Thoracic aorta (tissue), 2 donors: ENCODE measurements around the gene CAMSAP2. TPM values are rescaled to one million over a fixed set of nuclear protein-coding genes. Genes with fewer than 3 reads are reported as not detected.

Experiments used
- ATAC-seq: fragments of 150-250 bp; one replicate; pipeline ENCODE4 v1.8.0; 2017; ENCODE audit warnings: low read depth; ENCODE audit not compliant: insufficient number of reproducible peaks, low FRiP score
- DNase-seq: peaks from one replicate; pipeline ENCODE4 v3.0.0-alpha.2; 2020; ENCODE audit warnings: low spot score
- H3K27ac ChIP-seq, 2 donors: fragments of 200-600 bp; sonication (generic); 1 replicate in 1 of 2; 2 replicates in 1 of 2; pipeline ENCODE4 v1.5.1; 2016; ENCODE audit warnings: mild to moderate bottlenecking in 2 of 2, moderate library complexity in 2 of 2
- H3K27me3 ChIP-seq: fragments of 200-600 bp; sonication (generic); replicated peaks from 2 replicates; pipeline ENCODE4 v1.6.0; 2016; ENCODE audit warnings: mild to moderate bottlenecking; ENCODE audit not compliant: insufficient read depth
- H3K36me3 ChIP-seq: fragments of 200-600 bp; sonication (generic); one replicate; pipeline ENCODE4 v1.5.1; 2016
- H3K4me1 ChIP-seq, 2 donors: fragments of 200-600 bp; sonication (generic); 1 replicate in 1 of 2; 2 replicates in 1 of 2; pipeline versions ENCODE4 v1.5.1 to v1.6.0; 2016; ENCODE audit warnings: low read depth in 2 of 2, mild to moderate bottlenecking in 1 of 2; ENCODE audit not compliant: control insufficient read depth in 1 of 2
- H3K4me3 ChIP-seq: fragments of 200-600 bp; sonication (generic); 2 replicates; pipeline ENCODE4 v1.5.1; 2016; ENCODE audit warnings: mild to moderate bottlenecking
- H3K9me3 ChIP-seq: fragments of 200-600 bp; sonication (generic); 2 replicates; pipeline ENCODE4 v1.5.1; 2016
- total RNA-seq, 2 donors: library from RNA; depleted of rRNA; stranded (reverse); fragments of >200 nt; gene quantifications; one replicate each; pipeline versions ENCODE4 v1.1.0 to v1.2.3, GENCODE V29; 2016
- TF ChIP-seq, protein P1 (sequence below): fragments of 200-600 bp; sonication (generic); IDR thresholded peaks from one replicate; pipeline ENCODE4 v1.5.1; 2019; ENCODE audit warnings: antibody characterized with exemption

Gene CAMSAP2
- total RNA-seq, 2 donors from 2014 or later: 46.4 to 60.7 TPM

GRCh38 chr1:200861937-200862647, 123.4 kb downstream of the CAMSAP2 start:
- Histone ChIP-seq H3K27me3 (no peaks in the 10 kb centered on the region), H3K27ac (no peak overlapping the region), H3K4me3 (no peak overlapping the region), H3K36me3 (peaks cover 12% of the 10 kb centered on the region), H3K4me1 (peaks cover 0 to 1% of the 10 kb centered on the region in 2 donors), H3K9me3 (no peaks in the 10 kb centered on the region)
- DNase-seq: no peak
- ATAC-seq: no peak
- TF ChIP-seq, protein P1, sequence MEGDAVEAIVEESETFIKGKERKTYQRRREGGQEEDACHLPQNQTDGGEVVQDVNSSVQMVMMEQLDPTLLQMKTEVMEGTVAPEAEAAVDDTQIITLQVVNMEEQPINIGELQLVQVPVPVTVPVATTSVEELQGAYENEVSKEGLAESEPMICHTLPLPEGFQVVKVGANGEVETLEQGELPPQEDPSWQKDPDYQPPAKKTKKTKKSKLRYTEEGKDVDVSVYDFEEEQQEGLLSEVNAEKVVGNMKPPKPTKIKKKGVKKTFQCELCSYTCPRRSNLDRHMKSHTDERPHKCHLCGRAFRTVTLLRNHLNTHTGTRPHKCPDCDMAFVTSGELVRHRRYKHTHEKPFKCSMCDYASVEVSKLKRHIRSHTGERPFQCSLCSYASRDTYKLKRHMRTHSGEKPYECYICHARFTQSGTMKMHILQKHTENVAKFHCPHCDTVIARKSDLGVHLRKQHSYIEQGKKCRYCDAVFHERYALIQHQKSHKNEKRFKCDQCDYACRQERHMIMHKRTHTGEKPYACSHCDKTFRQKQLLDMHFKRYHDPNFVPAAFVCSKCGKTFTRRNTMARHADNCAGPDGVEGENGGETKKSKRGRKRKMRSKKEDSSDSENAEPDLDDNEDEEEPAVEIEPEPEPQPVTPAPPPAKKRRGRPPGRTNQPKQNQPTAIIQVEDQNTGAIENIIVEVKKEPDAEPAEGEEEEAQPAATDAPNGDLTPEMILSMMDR: no peak

DNA sequence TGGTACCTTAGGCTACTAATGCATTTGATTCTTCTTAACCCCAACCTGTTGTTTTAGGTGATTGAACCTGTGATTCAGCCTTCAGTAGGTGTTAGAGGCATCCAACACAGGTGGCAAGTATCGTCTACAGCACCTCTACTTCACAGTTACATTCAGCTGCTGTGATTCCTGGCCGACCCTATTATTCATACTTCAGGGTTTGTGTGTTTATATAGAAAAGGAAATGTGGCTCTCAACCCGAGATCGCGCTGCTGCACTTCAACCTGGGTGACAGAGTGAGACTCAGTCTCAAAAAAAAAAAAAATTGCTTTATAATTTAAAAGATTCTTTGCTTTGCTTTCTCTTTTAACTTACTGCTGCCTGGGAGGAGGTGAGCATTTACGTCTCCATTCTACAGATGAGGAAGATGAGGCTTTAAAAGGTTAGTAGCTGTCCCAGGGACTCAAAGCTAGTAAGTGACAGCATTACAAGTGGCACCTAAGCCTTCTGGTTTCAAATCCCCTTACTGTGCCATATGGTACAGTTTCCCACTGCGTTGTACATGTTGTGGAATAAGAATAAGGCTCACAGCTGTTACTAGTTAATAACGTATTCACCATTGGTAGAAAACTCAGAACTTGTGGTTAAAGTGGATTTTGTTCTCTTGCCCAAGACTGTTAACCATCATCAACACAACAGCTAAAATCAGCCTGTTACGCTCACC, 124.2 kb downstream of the CAMSAP2 start:
- Histone ChIP-seq H3K4me3 (no peak overlapping the region), H3K36me3 (peaks cover 12% of the 10 kb centered on the region), H3K9me3 (no peaks in the 10 kb centered on the region), H3K27me3 (no peaks in the 10 kb centered on the region), H3K27ac (no peak overlapping the region), H3K4me1 (no peaks in the 10 kb centered on the region)
- ATAC-seq (no peak), DNase-seq (no peak)
- TF ChIP-seq, protein P1: no peak

DNA sequence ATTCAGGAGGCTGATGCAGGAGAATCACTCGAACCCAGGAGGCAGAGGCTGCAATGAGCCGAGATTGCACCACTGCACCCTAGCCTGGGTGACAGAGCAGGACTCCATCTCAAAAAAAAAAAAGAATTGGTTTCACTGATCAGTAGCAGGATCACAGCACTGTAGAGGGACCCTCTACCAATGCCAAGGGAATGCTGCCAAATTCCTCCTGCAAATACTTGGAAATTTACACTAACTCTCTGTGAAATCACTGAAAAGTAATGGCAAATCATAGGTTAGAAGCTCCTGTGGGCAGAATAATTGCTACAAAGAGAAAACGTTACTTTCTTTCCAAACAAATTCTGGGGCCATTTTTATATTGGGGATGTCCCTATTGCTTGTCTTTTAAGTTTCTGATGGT, 127.4 kb downstream of the CAMSAP2 start:
- TF ChIP-seq, protein P1: no peak
- no peak for ATAC-seq
- DNase-seq: no peak
- no peak overlapping the region for H3K27ac ChIP-seq
- H3K9me3 ChIP-seq: no peaks in the 10 kb centered on the region
- no peak overlapping the region for H3K4me3 ChIP-seq
- H3K4me1 ChIP-seq: no peaks in the 10 kb centered on the region
- H3K36me3 ChIP-seq: peaks cover 12% of the 10 kb centered on the region
- H3K27me3 ChIP-seq: no peaks in the 10 kb centered on the region

DNA sequence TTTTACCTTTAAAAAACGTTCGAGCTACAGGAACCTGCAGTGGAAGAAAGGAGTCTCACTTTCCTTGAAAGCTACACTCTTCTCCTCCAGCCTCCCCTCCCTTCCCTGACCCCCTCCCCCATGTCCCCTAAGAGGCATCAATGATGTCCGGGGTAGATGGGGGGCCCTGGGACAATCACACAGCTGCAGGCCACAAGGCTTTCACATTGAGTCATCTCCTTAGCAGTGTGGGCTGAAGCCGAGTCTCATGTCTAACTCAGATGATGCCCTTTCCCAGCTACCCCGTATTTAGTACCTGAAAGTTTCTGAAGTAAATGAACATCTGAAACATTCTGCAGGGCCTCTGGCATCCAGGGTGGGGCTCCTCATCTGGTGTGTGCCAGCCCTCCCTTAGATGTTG, 127.8 kb downstream of the CAMSAP2 start:
- TF ChIP-seq, protein P1: no peak
- Histone ChIP-seq H3K27ac (no peak overlapping the region), H3K9me3 (no peaks in the 10 kb centered on the region), H3K4me3 (no peak overlapping the region), H3K4me1 (no peaks in the 10 kb centered on the region), H3K27me3 (no peaks in the 10 kb centered on the region), H3K36me3 (peaks cover 12% of the 10 kb centered on the region)
- no peak for DNase-seq
- ATAC-seq: no peak

DNA sequence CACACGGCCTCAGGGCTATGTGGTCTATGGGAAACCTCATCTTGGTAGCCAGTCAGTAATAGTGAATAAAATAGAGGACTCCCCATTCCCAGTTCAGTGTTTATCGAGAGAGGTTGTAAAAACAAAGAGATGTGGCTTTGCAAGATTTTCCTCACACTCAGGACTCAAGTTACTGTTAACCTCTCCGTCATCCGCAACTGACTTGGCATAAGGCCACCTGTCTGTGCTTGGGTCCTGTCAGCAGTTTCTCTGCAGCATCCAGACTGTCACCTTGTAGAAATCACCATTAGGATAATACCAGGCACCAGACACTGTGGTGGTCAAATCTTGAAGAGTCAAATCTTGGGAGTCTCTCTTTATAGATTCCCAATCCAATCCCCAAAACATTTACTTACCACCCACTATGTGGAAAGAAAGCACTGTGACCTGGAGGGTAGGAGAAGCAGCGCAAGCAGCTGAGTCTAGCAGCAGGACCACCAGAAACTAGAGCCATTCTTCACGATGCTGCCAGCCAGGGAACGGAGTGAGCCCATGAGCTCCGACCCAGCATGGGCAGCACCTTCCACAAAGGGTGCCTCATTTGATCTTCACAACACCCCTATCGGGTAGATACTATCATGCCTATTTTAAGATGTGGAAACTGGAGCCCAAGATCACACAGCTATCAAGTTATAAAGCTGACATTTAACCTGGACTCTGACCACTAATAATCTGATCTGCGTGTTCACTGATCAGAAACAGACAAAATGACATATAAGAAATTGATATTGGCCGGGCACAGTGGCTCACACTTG, 128.5 kb downstream of the CAMSAP2 start:
- Histone ChIP-seq H3K27me3 (no peaks in the 10 kb centered on the region), H3K27ac (no peak overlapping the region), H3K4me3 (no peak overlapping the region), H3K36me3 (peaks cover 12% of the 10 kb centered on the region), H3K4me1 (no peaks in the 10 kb centered on the region), H3K9me3 (no peaks in the 10 kb centered on the region)
- TF ChIP-seq, protein P1: no peak
- DNase-seq (no peak), ATAC-seq (no peak)
